ENCODE results near the gene EHMT1.

- TF ChIP-seq, protein P1, sequence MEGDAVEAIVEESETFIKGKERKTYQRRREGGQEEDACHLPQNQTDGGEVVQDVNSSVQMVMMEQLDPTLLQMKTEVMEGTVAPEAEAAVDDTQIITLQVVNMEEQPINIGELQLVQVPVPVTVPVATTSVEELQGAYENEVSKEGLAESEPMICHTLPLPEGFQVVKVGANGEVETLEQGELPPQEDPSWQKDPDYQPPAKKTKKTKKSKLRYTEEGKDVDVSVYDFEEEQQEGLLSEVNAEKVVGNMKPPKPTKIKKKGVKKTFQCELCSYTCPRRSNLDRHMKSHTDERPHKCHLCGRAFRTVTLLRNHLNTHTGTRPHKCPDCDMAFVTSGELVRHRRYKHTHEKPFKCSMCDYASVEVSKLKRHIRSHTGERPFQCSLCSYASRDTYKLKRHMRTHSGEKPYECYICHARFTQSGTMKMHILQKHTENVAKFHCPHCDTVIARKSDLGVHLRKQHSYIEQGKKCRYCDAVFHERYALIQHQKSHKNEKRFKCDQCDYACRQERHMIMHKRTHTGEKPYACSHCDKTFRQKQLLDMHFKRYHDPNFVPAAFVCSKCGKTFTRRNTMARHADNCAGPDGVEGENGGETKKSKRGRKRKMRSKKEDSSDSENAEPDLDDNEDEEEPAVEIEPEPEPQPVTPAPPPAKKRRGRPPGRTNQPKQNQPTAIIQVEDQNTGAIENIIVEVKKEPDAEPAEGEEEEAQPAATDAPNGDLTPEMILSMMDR (IDR thresholded peaks at IDR 0.05) = no peak
- TF ChIP-seq REST (IDR thresholded peaks at IDR 0.05; ENCODE audit: insufficient read depth in 1 of 2, low read depth in 2 of 2, low read length in 1 of 2) (no peak), SIN3A (IDR thresholded peaks at IDR 0.05; ENCODE audit: borderline replicate concordance, insufficient read depth, low read depth, low read length) (no peak)
Measured at GRCh38 chr9:137772281-137772873, 153.6 kb downstream of the EHMT1 start.

All from Panc1 (cell line).